Mucosa of gallbladder (tissue), 1 donor: Measurements from ENCODE around the gene MANEAL. TPM values are rescaled to one million over a fixed set of nuclear protein-coding genes. Genes with fewer than 3 reads are reported as not detected.
"Not testable (repeated sequence)": the region's sequence is repeated elsewhere in the genome, so short reads cannot be mapped to it uniquely, and the experiment has no call there.

Source experiments
- DNase-seq: peaks from one replicate; pipeline ENCODE4 v3.0.0-alpha.2; 2020; ENCODE audit warnings: low spot score
- total RNA-seq: library from RNA; stranded (reverse); gene quantifications from one replicate; pipeline ENCODE4 v1.2.1, GENCODE V29; 2021
- donor health status: DM: no; HTN: no; CAD: no.

Gene MANEAL, protein sequence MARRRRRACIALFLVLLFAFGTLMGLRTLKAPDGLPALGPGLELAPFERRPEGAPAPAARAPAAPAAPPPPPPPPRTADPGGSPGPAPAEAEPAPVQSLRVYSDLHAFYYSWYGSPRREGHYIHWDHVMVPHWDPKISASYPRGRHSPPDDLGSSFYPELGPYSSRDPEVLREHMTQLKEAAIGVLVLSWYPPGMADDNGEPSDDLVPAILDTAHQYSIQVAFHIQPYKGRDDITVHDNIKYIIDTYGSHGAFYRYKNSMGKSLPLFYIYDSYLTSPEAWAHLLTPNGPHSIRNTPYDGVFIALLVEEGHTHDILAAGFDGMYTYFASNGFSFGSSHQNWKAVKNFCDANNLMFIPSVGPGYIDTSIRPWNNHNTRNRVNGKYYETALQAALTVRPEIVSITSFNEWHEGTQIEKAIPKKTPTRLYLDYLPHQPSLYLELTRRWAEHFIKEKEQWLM
- total RNA-seq: 6.9 TPM

DNA sequence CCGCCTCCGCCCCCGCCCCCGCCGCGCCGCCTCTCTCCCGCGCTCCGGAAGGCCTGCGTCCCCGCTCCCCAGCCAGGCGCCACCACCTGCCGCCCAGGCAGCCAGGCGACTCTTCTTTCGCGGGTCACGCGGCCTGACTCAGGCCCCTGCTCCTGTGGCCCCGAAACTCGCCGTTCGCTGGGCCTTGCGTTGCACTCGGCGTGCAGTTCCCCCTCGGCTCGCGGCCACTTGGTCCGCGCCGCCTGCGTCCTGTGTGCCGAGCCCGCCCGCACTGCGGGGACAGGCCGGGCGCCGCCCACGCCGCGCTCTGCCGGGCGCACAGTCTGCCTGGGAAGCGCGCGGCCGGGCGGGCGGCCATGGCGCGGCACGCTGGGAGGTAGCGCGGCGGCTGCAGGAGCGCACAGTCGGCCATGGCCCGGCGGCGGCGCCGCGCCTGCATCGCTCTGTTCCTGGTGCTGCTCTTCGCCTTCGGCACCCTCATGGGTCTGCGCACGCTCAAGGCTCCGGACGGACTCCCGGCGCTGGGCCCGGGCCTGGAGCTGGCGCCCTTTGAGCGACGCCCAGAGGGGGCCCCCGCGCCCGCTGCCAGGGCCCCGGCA lies at the start of gene MANEAL:
Gene MANEAL, plus strand, starts transcription at position 75 of the 599 bp plus-strand sequence. Its CDS starts 336 bp downstream, at position 411.
- peak; percentile 27 for DNase-seq

DNA sequence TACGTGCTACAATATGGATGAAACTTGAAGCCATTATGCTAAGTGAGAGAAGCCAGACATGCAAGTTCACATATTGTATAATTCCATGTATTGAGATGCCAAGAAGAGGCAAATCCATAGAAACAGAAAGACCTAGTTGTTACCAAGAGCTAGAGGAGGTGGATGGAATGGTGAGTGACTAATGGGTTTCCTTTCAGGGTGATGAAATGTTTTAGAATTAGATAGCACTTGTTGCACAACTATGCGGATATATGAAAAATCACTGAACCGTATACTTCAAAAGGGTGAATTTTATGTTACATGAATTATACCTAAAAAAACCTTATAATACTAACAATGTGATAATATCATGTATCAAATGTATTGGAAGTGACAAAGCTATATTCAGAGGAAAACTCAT lies 46.8 kb upstream of the MANEAL start:
- DNase-seq: no peak

GRCh38 chr1:37748565-37748964 lies 45.1 kb upstream of the MANEAL start:
- no peak for DNase-seq

- DNase-seq: no peak
Observed at GRCh38 chr1:37752213-37752582, 41.4 kb upstream of the MANEAL start.

GRCh38 chr1:37752583-37753471 lies 40.8 kb upstream of the MANEAL start:
- no peak for DNase-seq

DNA sequence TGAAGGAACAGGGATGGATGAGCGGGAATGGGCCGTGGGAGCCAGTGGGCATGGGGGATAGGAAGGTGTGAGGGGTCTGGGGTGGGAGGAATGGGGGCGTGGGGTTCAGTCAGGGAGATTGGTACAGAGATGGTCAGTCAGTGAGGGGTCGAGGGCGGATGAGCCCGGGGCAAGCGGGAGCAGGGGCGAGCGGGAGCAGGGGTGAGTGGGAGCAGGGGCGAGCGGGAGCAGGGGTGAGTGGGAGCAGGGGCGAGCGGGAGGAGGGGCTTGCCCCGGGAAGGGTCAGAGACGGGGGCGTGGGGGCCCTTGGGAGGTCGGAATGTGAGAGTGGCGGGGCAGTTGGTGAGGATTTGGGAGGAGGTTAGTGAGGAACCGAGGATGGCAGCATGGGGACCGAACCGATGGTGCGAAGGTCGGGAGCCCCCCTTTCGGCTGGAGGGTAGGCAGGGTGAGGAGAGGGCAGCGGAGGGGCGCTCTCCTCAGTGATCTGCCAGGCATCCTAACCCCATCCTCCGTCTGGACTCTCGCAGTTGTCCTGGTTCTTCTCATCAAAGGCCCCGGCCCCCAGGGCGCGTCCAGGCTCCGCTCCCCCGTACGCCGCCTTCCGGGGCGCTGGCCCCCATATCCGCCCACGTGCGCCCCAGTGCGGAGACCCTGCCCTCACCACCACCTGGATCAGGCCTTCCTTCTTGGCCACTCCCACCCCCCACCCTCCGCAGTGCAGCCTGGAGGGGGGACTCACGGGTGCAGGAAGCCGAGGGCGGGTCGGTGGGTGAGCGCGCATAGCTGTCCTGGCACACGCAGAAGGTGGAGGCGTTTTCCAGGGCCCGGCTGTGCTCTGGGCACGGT lies 40.0 kb upstream of the MANEAL start:
- no peak for DNase-seq

DNA sequence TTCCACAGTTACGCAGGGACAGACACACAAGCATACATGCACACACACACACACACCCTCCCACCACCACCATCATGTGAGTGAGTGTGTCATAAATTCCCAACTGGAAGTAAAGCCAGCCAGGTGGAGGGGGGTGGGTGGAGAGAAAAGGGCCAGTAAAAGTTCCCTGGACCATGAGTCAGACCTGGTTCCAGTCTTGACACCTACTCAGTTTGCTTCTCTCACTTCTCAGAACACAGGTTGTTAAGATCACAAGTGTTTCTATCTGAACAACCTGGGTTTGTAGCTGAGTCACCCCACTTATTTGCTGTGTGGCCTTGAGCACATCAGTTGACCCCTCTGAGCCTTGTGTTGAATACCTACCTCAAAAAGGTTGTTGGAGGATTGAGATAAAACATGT lies 38.4 kb upstream of the MANEAL start:
- DNase-seq: no peak

GRCh38 chr1:37755951-37756560 lies 37.6 kb upstream of the MANEAL start:
- no peak for DNase-seq

GRCh38 chr1:37759451-37759850 lies 34.2 kb upstream of the MANEAL start:
- no peak for DNase-seq

- no peak for DNase-seq
Observed at GRCh38 chr1:37761416-37762095, 32.1 kb upstream of the MANEAL start.

DNA sequence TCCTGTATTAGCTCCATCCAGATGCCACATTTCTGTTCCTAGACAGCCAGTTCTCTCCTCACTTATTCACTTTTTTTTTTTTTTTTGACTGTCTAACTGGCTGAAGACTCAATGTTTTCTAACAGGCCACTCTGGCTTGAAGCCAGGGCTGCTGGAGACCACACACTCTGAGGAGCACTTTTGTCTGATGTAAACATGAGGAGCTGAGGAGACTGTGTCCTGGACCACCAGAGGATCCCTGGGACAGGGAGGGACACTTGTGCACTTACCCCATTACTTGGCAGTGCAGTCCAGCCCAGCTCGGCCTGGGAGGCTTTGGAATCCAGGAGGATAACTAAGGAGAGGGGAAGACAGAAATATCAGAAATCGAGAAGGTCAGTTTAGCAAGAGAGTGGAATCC lies 31.1 kb upstream of the MANEAL start:
- DNase-seq: no peak

- no peak for DNase-seq
Observed at GRCh38 chr1:37763791-37764413, 29.7 kb upstream of the MANEAL start.

GRCh38 chr1:37764414-37764825 lies 29.2 kb upstream of the MANEAL start:
- DNase-seq: peak; percentile 26

DNA sequence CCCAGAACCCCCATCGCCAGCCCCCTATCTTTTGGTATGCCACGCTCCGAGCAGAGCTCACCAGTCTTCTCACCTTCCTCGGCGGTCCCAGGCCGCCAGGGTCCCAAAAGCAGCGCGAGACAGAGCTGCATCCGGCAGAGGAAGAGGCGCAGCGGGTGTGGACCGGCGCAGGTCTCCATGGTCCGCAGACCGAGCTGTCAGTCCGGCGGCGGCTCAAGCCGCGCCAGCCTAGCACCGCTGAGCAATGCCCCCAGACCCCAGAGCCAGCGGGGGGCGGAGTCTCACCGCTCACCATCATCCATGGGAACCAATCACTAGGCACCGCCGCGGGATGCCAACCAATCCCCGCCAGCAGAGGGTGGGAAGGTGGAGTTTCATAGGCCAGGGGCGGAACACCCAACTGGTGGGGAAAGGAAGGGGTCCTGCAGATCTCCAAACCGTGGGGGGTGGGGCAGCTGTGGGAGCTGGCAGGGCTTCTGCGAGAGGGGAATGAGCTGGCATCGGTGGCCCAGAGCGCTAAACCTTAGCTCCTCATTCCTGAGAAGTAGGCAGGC lies 28.7 kb upstream of the MANEAL start, which contains the start of gene EPHA10:
Gene EPHA10, minus strand, starts transcription at position 233 of the 554 bp plus-strand sequence. Its CDS starts 54 bp downstream, at position 179.
- DNase-seq: no peak

GRCh38 chr1:37765916-37766664 lies 27.6 kb upstream of the MANEAL start:
- DNase-seq: no peak

DNA sequence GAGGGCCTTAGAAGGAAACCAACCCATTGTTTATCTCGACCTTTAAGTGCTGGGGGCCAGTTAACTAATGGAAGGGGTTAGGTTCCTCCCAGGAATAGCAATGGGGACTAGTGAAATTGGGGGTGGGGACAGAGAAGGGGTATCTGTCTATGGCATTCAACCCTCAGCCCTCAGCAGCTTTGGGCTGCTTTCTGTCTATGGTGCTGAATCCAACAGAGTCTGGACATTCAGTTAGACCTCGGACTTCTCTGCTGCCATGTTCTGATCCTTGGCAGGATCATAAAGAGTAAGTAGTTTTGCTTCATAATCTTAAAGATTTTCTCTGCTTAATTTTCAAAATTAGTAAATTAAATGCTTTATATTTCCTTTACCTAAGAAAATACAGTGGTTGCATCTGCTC lies 26.2 kb upstream of the MANEAL start:
- no peak for DNase-seq

DNA sequence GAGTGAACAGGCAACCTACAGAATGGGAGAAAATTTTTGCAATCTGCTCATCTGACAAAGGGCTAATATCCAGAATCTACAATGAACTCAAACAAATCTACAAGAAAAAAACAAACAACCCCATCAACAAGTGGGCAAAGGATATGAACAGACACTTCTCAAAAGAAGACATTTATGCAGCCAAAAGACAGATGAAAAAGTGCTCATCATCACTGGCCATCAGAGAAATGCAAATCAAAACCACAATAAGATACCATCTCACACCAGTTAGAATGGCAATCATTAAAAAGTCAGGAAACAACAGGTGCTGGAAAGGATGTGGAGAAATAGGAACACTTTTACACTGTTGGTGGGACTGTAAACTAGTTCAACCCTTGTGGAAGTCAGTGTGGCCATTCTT lies 22.2 kb upstream of the MANEAL start:
- not testable (repeated sequence) for DNase-seq

- no peak for DNase-seq
Observed at GRCh38 chr1:37776946-37777516, 16.6 kb upstream of the MANEAL start.
